Measurements from ENCODE around the gene ABHD12.
"Not testable (repeated sequence)": the region's sequence is repeated elsewhere in the genome, so short reads cannot be mapped to it uniquely, and the experiment has no call there.

ABHD12 gene

DNA sequence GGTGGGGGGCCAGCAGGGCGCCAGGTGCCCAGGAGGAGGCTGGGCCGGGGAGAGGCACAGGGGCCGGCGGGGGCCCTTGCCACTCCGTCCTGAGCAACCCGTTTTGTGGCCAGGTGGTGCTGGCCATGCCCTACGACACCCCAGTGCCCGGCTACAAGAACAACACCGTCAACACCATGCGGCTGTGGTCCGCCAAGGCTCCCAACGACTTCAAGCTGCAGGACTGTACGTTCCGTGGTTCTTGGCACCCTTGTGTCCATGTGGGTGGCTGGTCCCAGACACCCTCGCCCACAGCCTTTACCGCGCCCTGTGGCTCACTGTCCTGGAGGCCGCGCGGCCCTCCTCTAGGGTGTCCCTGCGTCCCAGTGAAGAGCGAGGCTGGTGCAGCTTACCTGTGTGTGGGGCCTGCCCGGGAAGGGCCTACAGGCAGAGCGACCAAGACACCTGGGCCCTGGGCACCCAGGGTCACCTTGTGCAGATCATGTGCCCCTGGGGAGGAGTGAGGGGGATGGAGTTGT lies 114.0 kb downstream of the ABHD12 start:
- no peak for DNase-seq (ENCODE audit: low spot score)

DNA sequence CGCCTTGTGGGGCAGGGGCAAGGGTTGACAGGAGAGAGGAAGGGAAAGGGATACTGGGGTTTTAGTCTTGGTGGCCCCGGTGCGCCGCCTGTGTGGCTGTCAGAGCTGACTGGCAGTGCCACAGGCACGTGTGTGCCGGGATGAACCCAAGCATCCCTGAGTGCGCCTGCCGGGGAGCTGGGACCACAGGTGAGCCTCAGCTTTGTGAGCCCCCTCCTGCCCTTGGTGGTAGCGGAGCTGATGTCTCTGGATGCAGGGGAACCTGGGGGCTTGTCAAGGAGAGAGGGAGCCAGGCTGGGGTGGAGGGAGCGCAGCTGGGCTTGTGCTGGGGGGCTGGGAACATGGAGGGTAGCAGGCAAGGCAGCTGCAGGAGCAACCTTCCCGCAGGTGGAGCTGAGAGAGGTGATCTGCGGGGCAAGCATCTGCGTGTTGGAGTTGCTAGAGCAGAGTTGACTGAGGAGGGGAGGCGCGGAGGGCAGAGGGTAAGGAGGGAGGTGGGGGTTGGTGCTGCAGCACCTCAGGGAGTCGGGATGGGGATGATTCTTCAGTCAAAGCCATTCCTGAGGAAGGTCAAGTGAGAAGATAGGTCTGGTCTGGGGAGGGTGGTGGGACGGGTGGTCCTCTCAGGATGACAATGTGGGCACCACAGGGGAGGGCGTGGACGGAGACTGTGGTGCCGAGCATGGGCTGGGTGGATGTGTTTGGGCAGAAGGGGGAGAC lies 114.7 kb downstream of the ABHD12 start:
- DNase-seq (ENCODE audit: low spot score): no peak

DNA sequence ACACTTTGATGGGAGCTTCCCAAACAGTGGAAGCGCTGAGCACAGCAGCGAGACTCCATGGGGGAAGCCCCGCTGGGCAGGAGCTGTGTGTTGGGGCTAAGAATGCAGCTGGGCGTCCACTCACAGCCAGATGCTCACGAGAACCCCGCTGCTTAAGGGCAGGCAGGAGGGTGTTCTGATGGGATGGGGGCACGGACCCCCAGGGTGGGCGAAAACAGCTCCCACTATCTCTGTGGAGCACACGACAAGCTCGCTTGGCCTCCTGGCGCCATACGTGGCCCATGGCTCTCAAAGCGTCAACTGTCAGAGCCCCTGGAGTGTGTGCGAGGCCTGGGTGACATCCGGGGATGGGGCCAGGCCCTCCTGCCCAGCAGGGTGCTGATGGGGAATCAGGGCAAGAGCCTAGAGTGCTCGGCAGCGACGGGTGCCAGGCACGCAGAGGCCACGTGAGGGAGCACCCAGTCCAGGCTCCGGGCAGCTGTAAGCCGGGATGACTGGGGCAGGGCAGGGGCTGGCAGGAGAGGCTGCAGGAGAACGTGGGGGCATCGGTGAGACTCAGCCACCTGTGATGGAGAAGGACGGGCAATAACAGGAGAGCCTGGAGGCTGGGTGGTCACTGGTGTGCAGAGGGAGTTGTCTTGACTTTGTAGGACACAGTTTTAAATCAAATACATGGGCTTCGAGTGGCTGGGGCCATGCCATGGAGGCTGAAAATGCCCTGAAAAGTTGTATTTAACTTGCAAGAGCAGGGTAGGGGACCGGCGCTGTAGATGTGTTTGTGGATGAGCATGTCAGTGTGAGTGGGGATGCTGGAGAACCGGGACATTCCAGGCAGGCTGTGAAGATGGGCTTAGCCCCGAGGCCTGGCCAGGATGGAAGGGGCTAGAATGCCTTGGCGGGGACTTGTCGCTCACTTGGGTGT lies 115.5 kb downstream of the ABHD12 start:
- no peak for DNase-seq (ENCODE audit: low spot score)

DNA sequence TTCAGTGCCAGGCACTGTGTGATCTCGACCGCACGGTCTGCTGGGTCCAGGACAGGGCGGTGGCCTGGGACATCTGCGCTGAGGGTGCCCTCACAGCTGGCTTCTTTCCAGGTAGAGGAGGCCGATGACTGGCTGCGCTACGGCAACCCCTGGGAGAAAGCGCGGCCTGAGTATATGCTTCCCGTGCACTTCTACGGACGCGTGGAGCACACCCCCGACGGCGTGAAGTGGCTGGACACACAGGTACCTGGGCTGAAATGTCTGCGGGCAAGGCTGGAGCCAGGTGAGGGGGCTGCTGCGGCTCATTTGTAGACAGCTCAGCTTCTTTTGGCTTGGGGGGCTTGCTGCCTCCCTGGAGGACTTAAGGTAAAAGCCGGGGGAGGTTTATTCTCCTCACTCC lies 116.2 kb downstream of the ABHD12 start:
- DNase-seq (ENCODE audit: low spot score): no peak

DNA sequence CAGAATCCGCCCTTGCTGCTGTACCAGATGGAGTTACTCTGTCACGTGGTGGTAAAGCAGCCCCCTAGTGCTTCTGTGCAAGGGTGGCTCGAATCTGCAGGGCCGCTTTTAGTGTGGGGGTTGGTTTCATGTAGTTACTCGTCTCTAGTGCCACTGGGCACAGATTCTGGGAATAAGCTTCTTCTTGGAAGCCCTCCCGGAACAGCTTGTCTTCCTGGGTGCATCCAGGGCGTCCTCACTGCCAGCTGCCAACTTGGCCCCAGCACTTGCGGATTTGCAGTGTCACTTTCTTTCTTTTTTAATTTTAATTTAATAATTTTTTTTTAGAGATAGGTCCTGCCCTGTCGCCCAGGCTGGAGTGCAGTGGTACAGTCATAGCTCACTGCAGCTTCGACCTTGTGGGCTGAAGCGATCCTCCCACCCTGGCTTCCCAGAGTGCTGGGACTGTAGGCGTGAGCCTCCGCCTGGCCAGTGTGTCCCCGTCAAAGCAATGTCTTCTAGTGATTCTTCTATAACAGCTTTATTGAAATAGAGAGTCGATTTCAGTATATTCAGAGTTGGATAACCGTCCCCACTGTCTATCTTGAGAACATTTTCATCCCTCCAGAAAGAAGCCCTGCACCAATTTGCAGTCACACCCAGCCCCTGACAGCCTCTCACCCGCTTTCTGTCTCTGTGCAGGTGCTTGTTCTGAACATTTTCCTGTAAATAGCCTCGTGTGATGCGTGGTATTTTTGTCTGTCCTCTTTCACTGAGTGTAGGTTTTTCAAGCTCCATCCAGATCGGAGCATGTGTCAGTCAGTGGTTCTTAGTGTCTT lies 116.9 kb downstream of the ABHD12 start:
- no peak for DNase-seq (ENCODE audit: low spot score)

DNA sequence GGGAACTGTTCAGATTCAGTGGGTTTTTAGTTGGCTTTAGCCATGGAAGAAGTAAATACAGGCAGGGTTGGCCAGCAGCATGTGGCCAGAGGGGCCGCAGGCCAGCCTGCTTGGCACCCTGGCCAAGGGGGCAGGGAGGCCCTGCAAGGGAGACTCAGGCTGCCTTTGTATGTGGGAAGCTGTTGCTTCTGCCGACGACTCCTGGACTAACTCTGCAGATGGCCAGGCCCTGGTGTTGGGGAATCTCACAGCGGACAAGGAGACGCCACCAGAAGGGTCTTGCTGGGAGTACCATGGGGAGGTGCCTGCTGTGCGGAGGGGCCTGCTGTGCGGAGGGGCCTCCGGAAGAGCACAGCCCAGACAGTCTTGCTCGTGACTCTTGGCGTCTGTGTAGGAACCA lies 117.6 kb downstream of the ABHD12 start:
- no peak for DNase-seq (ENCODE audit: low spot score)

GRCh38 chr20:25272223-25273000 lies 118.2 kb downstream of the ABHD12 start:
- DNase-seq (ENCODE audit: low spot score): peak; percentile 40

DNA sequence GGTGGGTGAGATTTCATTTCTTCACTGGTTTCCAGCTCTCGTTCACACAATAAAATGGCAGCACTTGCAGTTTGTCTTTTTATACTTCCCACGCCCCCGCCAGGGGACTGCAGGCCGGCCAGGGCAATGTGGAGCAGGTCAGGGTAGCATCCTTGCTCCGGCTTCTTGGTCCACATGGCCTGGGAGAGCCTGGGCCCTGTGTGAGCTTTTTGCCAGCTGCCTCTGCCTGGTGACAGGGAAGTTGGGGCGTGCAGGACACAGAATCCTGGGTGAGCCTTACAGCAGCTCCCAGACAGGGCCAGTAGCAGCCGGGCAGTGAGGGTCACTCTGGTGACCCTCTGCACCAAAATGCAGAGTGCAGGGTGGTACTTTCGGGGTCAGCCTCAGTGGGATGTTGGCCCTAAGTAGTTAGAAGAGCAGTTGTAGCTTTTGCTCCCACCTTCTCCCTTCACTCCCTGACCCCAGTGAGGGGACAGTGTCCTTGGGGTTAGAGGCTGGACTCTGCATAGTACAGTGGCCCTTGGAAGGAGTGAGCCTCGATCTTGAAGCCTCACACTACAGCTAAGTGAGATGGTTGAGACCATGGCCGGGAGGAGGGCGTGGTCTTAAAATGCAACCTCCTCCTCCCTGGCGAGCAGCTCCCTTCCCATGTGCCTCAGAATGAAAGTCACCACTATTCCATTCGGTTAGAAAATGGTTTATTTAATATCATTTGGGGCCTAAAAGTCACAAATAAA lies 119.0 kb downstream of the ABHD12 start:
- no peak for DNase-seq (ENCODE audit: low spot score)

GRCh38 chr20:25270829-25271251 lies 119.8 kb downstream of the ABHD12 start:
- no peak for DNase-seq (ENCODE audit: low spot score)

- DNase-seq (ENCODE audit: low spot score): no peak
Observed at GRCh38 chr20:25269833-25270170, 120.8 kb downstream of the ABHD12 start.

DNA sequence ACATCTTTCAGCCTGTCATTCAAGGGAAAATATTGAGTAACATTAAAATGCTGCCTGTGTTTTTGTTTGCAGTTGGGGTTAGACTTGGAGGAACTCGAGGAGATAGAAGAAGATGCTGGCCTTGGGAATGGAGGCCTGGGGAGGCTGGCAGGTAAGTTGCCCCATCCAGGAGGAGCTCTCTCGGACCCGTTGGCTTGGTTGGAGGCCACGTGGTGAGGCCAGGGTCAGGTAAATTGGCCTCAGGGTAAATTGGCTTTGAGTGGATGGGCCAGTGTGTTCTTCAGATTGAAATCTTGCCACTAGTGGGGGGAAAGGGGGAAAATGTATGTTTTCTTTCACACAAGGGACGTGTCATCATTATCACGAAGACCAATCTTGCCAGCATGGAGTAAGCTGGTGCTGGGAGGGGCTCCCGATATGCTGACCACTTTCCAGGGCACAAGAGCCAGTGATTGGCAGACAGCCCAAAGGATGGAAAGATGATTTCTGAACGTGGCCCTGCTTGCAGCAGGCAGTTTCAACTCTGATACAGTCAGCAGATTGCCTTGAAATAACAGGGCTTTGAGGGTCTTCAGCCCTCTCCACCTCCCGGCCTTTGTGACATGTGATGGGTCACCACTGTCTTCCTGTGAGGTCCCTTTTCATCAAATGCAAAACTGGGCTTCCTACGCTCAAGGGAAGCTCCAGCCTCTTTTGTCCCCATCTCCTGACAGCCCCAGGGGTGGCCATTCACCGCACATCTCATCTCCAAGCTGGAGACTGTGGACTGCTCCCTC lies 121.4 kb downstream of the ABHD12 start:
- no peak for DNase-seq (ENCODE audit: low spot score)

DNA sequence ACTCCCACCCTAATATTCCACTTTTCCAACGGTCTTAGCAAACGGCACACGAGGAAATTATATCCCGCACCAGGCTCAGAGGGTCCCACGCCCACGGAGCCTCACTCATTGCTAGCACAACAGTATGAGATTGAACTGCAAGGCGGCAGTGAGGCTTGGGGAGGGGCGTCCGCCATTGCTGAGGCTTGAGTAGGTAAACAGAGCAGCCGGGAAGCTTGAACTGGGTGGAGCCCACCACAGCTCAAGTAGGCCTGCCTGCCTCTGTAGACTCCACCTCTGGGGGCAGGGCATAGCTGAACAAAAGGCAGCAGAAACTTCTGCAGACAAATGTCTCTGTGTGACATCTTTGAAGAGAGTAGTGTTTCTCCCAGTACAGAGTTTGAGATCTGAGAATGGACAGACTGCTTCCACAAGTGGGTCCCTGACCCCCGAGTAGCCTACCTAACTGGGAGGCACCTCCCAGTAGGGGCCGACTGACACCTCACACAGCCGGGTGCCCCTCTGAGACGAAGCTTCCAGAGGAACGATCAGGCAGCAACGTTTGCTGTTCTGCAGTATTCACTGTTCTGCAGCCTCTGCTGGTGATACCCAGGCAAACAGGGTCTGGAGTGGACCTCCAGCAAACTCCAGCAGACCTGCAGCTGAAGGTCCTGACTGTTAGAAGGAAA lies 129.7 kb downstream of the ABHD12 start:
- not testable (repeated sequence) for DNase-seq (ENCODE audit: low spot score)

GRCh38 chr20:25259788-25260254 lies 130.8 kb downstream of the ABHD12 start:
- no peak for DNase-seq (ENCODE audit: low spot score)

- no peak for DNase-seq (ENCODE audit: low spot score)
Observed at GRCh38 chr20:25259358-25259757, 131.3 kb downstream of the ABHD12 start.

DNA sequence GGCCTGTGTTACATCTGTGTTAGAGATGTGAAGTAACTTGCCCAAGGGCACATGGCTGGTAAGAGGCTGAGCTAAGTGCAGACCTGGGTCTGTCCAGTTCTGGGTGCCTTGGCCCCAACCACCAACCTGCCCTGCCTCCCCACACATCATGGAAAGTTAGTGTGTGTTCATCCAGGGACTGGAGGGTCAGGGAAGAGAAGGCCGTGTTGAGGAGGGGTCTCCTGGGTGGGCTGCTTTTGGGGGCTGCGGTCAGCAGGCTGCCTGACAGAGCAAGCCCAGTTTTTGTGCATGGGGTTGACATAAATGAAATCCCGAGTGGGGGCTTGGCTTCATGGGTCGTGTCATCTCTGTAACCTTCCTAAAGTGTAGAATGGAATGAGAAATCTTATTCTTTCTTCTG lies 131.8 kb downstream of the ABHD12 start:
- DNase-seq (ENCODE audit: low spot score): no peak

DNA sequence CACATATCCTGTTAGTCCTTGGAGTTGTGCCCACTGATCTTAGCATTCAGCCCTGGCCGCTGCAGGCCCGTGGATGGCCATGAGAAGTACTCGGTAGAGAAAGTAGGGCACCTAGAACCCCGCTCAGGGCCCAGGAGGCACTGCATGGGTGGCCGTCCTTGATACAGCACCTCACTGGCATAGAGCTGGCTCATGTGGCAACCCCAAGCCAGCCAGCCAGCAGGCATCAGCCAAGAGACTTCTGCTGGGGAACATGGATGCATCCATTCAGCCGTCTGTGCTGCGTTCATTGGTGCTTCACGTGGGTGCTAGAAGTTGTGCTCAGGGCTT lies 132.2 kb downstream of the ABHD12 start:
- DNase-seq (ENCODE audit: low spot score): no peak

DNA sequence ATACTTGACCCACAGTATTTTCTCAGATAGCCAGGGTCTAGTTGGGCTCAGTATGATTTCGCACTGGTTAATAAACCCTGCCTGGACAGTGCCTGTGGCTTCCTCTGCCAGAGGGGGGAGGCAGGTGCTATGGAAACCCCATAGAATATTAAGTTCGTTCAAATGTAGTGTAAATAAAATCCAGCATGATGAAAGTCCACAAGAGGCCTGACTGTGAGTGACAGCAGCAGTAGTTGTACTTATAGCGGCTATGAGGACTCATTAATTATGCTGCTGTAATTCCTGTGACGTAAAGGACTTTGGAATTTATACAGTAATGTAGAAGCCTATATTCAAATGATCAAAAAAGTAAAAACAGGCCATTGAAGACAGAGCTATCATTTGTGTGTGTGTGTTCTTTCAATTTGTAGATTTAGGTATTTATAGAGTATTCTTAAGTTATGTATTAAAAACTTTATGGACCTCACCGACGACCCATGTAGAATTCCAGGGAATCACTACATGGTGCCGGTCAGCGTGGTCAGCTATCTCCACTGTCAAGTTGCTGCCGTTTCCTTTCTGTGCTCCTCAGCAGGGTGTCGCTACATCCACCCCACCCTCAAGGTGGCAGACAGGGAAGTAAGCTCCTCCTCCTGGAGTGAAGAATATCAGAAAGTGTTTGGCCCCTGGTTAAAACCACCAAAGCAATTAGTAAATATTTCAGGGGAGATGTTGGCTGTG lies 132.7 kb downstream of the ABHD12 start:
- no peak for DNase-seq (ENCODE audit: low spot score)

DNA sequence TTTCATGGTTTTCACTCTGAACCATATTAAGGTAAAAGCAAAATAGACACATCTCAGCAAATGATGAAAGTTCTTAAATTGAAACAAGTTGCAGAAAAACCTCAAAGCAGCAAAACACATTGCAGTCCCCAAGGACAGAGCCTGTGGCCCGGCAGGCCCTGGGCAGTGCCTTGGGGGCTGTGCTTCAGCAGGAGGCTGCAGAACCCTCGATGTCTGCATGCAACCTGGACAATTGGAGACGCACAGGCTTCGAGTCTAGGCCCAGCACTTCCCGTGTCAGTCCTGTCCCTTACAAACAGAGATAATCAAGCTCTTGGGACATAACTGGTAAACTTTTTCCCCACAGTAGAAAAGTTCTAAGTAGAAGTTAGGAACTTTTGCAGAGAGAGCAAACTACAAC lies 133.5 kb downstream of the ABHD12 start:
- DNase-seq (ENCODE audit: low spot score): no peak
